Gastrocnemius medialis (tissue), 4 donors: ENCODE results near the gene BANP.
"Not testable (repeated sequence)": the region's sequence is repeated elsewhere in the genome, so short reads cannot be mapped to it uniquely, and the experiment has no call there.

Experiments used
- CTCF ChIP-seq, 5 experiments: fragments of 450-650 bp in 3 of 5; fragments of 200-600 bp in 2 of 5; sonication (generic) in 2 of 5; IDR thresholded peaks in 4 of 5; conservative IDR thresholded peaks in 1 of 5; 1 replicate in 4 of 5; 2 replicates in 1 of 5; pipeline ENCODE4 v1.5.1; 2016 to 2019; ENCODE audit warnings: antibody characterized with exemption in 5 of 5, mild to moderate bottlenecking in 3 of 5, moderate library complexity in 3 of 5
- POLR2A ChIP-seq, 2 donors: fragments of 450-650 bp; IDR thresholded peaks; one replicate each; pipeline ENCODE4 v1.6.1; 2017; ENCODE audit warnings: antibody characterized with exemption in 2 of 2, mild to moderate bottlenecking in 2 of 2, moderate library complexity in 2 of 2

- not testable (repeated sequence) for TF ChIP-seq POLR2A (IDR thresholded peaks at IDR 0.05); CTCF (IDR thresholded peaks at IDR 0.05 in 4 of 5, conservative IDR thresholded peaks at IDR 0.05 in 1 of 5)
Observed at GRCh38 chr16:88100801-88101622, 149.8 kb downstream of the BANP start.
